HEK293 (cell line): ENCODE results near the gene BLM.

ENCODE experiments used
- CTCF ChIA-PET: fragments of 350-600 bp; formaldehyde crosslinking; extraction: SDS; loops from one replicate; lab custom pipeline; 2021; ENCODE audit warnings: antibody characterized with exemption; lab: Yijun Ruan, JAX
- POLR2A ChIA-PET: fragments of 300-600 bp; formaldehyde crosslinking; extraction: SDS; loops from one replicate; lab custom pipeline; 2020; ENCODE audit warnings: antibody characterized with exemption, inconsistent platforms; lab: Yijun Ruan, JAX
- H3K27ac ChIP-seq: fragments of 200-500 bp; sonication (Bioruptor generic); 2 replicates; pipeline ENCODE4 v1.5.1; 2014; ENCODE audit warnings: low read depth, low read length, control low read depth, inconsistent platforms; ENCODE audit errors: extremely low read depth
- H3K36me3 ChIP-seq, 2 experiments: fragments of 200-500 bp in 1 of 2; sonication (Bioruptor generic) in 1 of 2; 1 replicate in 1 of 2; 2 replicates in 1 of 2; pipeline ENCODE4 v1.5.1; 2014 to 2017; ENCODE audit warnings: inconsistent platforms in 2 of 2, low read length in 2 of 2; ENCODE audit not compliant: control insufficient read depth in 2 of 2, insufficient read depth in 1 of 2
- H3K4me1 ChIP-seq: fragments of 200-500 bp; sonication (Bioruptor generic); 2 replicates; pipeline ENCODE4 v1.5.1; 2014; ENCODE audit warnings: mild to moderate bottlenecking, low read length, inconsistent platforms; ENCODE audit not compliant: control insufficient read depth, insufficient read depth
- H3K4me3 ChIP-seq: 2 replicates; pipeline ENCODE4 v1.5.1; 2011; ENCODE audit warnings: low read depth, mild to moderate bottlenecking, control low read depth, low read length, moderate library complexity
- H3K9me3 ChIP-seq: fragments of 200-500 bp; sonication (Bioruptor generic); 2 replicates; pipeline ENCODE4 v1.5.1; 2014; ENCODE audit warnings: low read depth, low read length, inconsistent platforms; ENCODE audit not compliant: control insufficient read depth, insufficient read depth
- MYNN ChIP-seq: fragments of 450-650 bp; formaldehyde crosslinking; IDR thresholded peaks from 2 replicates; pipeline ENCODE4 v1.5.1; 2016; ENCODE audit warnings: missing biosample characterization, missing genetic modification characterization, borderline replicate concordance
- MZF1 ChIP-seq: fragments of 450-650 bp; formaldehyde crosslinking; IDR thresholded peaks from 2 replicates; pipeline ENCODE4 v1.5.1; 2017; ENCODE audit warnings: missing biosample characterization, missing genetic modification characterization, borderline replicate concordance
- PRDM1 ChIP-seq: fragments of 450-650 bp; formaldehyde crosslinking; IDR thresholded peaks from 2 replicates; pipeline ENCODE4; 2016; ENCODE audit warnings: missing biosample characterization, missing genetic modification characterization
- REPIN1 ChIP-seq: fragments of 450-650 bp; formaldehyde crosslinking; IDR thresholded peaks from 2 replicates; pipeline ENCODE4 v1.5.1; 2017; ENCODE audit warnings: missing biosample characterization, missing genetic modification characterization, low read depth
- SETDB1 ChIP-seq: IDR thresholded peaks from one replicate; pipeline ENCODE4 v1.6.1; 2017; ENCODE audit warnings: mild to moderate bottlenecking, low read length, moderate library complexity, mixed read lengths; ENCODE audit not compliant: insufficient read length
- TCF7L2 ChIP-seq: IDR thresholded peaks from 2 replicates; pipeline ENCODE4 v1.6.1; 2011; ENCODE audit warnings: low read depth, mild to moderate bottlenecking, inconsistent platforms, low read length, moderate library complexity, borderline replicate concordance
- WT1 ChIP-seq: fragments of 450-650 bp; formaldehyde crosslinking; IDR thresholded peaks from 2 replicates; pipeline ENCODE4 v1.5.1; 2016; ENCODE audit warnings: missing biosample characterization, missing genetic modification characterization
- ZBTB17 ChIP-seq: fragments of 450-650 bp; formaldehyde crosslinking; IDR thresholded peaks from 2 replicates; pipeline ENCODE4 v1.5.1; 2016; ENCODE audit warnings: missing biosample characterization, missing genetic modification characterization
- ZBTB20 ChIP-seq: fragments of 450-650 bp; formaldehyde crosslinking; IDR thresholded peaks from 2 replicates; pipeline ENCODE4 v1.5.1; 2016; ENCODE audit warnings: missing biosample characterization, missing genetic modification characterization
- ZNF19 ChIP-seq: fragments of 450-650 bp; formaldehyde crosslinking; IDR thresholded peaks from 2 replicates; pipeline ENCODE4; 2016; ENCODE audit warnings: missing biosample characterization, missing genetic modification characterization, low read depth
- ZNF211 ChIP-seq: fragments of 450-650 bp; formaldehyde crosslinking; IDR thresholded peaks from 2 replicates; pipeline ENCODE4 v1.5.1; 2016; ENCODE audit warnings: low read depth, missing biosample characterization, missing genetic modification characterization
- ZNF214 ChIP-seq: fragments of 450-650 bp; formaldehyde crosslinking; IDR thresholded peaks from 2 replicates; pipeline ENCODE4 v1.5.1; 2017; ENCODE audit warnings: missing biosample characterization, mild to moderate bottlenecking, missing genetic modification characterization, borderline replicate concordance
- ZNF221 ChIP-seq: fragments of 450-650 bp; formaldehyde crosslinking; IDR thresholded peaks from 2 replicates; pipeline ENCODE4 v1.5.1; 2017; ENCODE audit warnings: missing biosample characterization, missing genetic modification characterization, borderline replicate concordance
- ZNF223 ChIP-seq: fragments of 450-650 bp; formaldehyde crosslinking; IDR thresholded peaks from 2 replicates; pipeline ENCODE4 v1.5.1; 2016; ENCODE audit warnings: missing biosample characterization, missing genetic modification characterization
- ZNF248 ChIP-seq: fragments of 450-650 bp; formaldehyde crosslinking; IDR thresholded peaks from 2 replicates; pipeline ENCODE4 v1.5.1; 2017; ENCODE audit warnings: missing biosample characterization, missing genetic modification characterization
- ZNF366 ChIP-seq: fragments of 450-650 bp; formaldehyde crosslinking; conservative IDR thresholded peaks from 2 replicates; pipeline ENCODE4 v1.5.1; 2016; ENCODE audit warnings: missing biosample characterization, missing genetic modification characterization
- ZNF610 ChIP-seq: fragments of 450-650 bp; formaldehyde crosslinking; IDR thresholded peaks from 2 replicates; pipeline ENCODE4 v1.5.1; 2016; ENCODE audit warnings: missing biosample characterization, missing genetic modification characterization, borderline replicate concordance
- ZNF621 ChIP-seq: fragments of 450-650 bp; formaldehyde crosslinking; IDR thresholded peaks from 2 replicates; pipeline ENCODE4 v1.5.1; 2017; ENCODE audit warnings: missing biosample characterization, missing genetic modification characterization
- ZNF701 ChIP-seq: fragments of 450-650 bp; formaldehyde crosslinking; IDR thresholded peaks from 2 replicates; pipeline ENCODE4 v1.5.1; 2016; ENCODE audit warnings: missing biosample characterization, missing genetic modification characterization
- ZNF747 ChIP-seq: fragments of 450-650 bp; formaldehyde crosslinking; IDR thresholded peaks from 2 replicates; pipeline ENCODE4 v1.5.1; 2016; ENCODE audit warnings: missing biosample characterization, missing genetic modification characterization
- TF ChIP-seq, protein P1 (sequence below): fragments of 450-650 bp; formaldehyde crosslinking; IDR thresholded peaks from 2 replicates; pipeline ENCODE4 v1.5.1; 2016; ENCODE audit warnings: missing biosample characterization, missing genetic modification characterization
- TF ChIP-seq, protein P2 (sequence below): fragments of 450-650 bp; formaldehyde crosslinking; IDR thresholded peaks from 2 replicates; pipeline ENCODE4 v1.5.1; 2016; ENCODE audit warnings: missing biosample characterization, missing genetic modification characterization

BLM gene

DNA sequence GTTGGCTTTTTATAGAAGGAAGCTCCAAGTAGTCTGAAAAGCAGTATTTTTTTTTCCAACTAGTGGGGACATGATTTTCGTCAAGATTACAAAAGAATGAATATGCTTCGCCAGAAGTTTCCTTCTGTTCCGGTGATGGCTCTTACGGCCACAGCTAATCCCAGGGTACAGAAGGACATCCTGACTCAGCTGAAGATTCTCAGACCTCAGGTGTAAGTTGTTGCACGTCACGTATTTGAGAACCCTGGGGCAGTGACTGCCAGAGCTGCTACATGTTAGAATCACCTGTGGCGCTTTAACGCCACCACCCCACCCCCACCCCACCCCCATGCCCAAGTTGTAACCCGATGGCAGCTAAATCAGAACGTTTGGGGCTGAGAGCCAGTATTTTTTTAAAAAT, 52.2 kb downstream of the BLM start (continued):
- TF ChIP-seq, protein P1, sequence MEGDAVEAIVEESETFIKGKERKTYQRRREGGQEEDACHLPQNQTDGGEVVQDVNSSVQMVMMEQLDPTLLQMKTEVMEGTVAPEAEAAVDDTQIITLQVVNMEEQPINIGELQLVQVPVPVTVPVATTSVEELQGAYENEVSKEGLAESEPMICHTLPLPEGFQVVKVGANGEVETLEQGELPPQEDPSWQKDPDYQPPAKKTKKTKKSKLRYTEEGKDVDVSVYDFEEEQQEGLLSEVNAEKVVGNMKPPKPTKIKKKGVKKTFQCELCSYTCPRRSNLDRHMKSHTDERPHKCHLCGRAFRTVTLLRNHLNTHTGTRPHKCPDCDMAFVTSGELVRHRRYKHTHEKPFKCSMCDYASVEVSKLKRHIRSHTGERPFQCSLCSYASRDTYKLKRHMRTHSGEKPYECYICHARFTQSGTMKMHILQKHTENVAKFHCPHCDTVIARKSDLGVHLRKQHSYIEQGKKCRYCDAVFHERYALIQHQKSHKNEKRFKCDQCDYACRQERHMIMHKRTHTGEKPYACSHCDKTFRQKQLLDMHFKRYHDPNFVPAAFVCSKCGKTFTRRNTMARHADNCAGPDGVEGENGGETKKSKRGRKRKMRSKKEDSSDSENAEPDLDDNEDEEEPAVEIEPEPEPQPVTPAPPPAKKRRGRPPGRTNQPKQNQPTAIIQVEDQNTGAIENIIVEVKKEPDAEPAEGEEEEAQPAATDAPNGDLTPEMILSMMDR: no peak
- TF ChIP-seq ZNF366 (tag by site-specific recombination): no peak
- no peak for TF ChIP-seq MZF1 (tag by site-specific recombination)

DNA sequence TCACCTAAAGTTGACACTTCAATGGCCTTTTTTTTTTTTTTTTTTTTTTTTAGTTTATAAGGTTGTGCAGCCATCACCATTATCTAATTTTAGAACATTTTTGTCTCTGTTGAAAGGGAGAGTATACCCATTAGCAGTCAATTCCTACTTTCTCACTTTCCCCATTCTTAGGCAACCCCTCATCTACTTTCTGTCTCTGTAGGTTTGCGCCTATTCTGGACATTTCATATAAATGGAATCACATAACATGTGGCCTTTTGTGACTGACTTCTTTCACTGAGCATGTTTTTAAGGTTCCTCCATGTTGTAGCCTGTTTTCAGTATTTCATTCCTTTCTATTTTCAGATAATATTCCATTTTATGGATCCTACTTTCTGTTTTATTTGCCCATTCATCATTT, 56.3 kb downstream of the BLM start:
- ChIA-PET POLR2A (no interaction called here), CTCF (interaction anchor here (0.6 kb wide), 1 partner anchor 112 kb away, joined by 3 read pairs; no protein-coding TSS in a partner anchor)
- no peaks in the 10 kb centered on the region for H3K9me3 ChIP-seq
- H3K4me1 ChIP-seq: no peaks in the 10 kb centered on the region
- TF ChIP-seq PRDM1 (peak; percentile 93), ZNF747 (tag by site-specific recombination) (no peak), ZNF214 (tag by site-specific recombination) (no peak)
- no peak overlapping the region for H3K4me3 ChIP-seq
- no peak overlapping the region for H3K27ac ChIP-seq
- peaks cover 49 to 76% of the 10 kb centered on the region in 2 experiments for H3K36me3 ChIP-seq

DNA sequence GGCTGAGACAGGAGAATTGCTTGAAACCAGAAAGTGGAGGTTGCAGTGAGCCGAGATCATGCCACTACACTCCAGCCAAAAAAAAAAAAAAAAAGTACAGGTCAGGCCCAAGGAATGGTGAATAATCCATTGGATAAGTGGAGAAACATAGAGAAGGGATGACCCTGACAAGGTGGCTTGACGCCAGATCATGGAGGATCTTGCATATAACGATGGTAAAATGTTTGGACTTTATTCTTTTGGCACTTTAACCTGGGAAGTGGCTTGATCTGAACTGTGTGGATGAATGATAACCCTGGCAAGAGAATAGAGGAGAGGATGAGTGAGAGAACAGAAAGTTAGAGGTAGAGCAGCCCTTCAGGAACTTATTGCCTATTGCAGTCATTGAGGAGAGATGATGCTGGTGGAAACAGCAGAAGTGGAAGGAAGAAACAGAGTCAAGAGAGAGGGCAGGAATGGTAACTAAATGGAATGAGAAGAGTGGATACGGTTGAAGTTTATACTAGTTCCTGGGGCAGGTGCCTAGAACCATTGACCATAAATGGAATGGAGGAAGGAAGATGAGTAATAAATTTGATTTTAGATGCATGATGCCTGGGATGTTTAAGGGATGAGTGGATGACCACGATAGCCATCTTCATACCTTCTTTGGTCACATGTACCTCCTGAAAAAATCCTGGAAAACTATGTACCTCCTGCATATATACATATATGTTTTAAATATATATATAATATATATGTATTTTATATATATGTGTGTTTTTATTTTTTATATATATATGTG, 57.8 kb downstream of the BLM start:
- no peak overlapping the region for H3K27ac ChIP-seq
- H3K4me1 ChIP-seq: no peaks in the 10 kb centered on the region
- no peak overlapping the region for H3K4me3 ChIP-seq
- TF ChIP-seq ZBTB17 (tag by site-specific recombination) (no peak), ZNF701 (tag by site-specific recombination) (no peak), ZNF19 (tag by site-specific recombination) (no peak), REPIN1 (tag by site-specific recombination) (no peak), TCF7L2 (no peak), ZNF223 (tag by site-specific recombination) (no peak), ZNF248 (tag by site-specific recombination) (no peak), ZNF221 (tag by site-specific recombination) (no peak), WT1 (tag by site-specific recombination) (no peak), ZBTB20 (tag by site-specific recombination) (no peak), ZNF621 (tag by site-specific recombination) (no peak), SETDB1 (no peak), ZNF610 (no peak), MYNN (tag by site-specific recombination) (no peak), ZNF211 (no peak)
- TF ChIP-seq, protein P2, sequence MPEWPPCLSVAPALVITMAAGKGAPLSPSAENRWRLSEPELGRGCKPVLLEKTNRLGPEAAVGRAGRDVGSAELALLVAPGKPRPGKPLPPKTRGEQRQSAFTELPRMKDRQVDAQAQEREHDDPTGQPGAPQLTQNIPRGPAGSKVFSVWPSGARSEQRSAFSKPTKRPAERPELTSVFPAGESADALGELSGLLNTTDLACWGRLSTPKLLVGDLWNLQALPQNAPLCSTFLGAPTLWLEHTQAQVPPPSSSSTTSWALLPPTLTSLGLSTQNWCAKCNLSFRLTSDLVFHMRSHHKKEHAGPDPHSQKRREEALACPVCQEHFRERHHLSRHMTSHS: no peak
- ChIA-PET CTCF (no interaction called here), POLR2A (no interaction called here)
- peaks cover 39 to 67% of the 10 kb centered on the region in 2 experiments for H3K36me3 ChIP-seq
- no peaks in the 10 kb centered on the region for H3K9me3 ChIP-seq
